KMS-11 (cell line): ENCODE data around the gene MGAT1.
"Not testable (repeated sequence)": the region's sequence is repeated elsewhere in the genome, so short reads cannot be mapped to it uniquely, and the experiment has no call there.

ENCODE experiments used
- H2AFZ ChIP-seq: fragments of 200-600 bp; sonication (generic); 2 replicates; pipeline ENCODE4 v1.6.1; 2016; ENCODE audit warnings: antibody characterized with exemption, mixed run types, low read depth
- H3K27ac ChIP-seq: fragments of 200-600 bp; sonication (generic); 2 replicates; pipeline ENCODE4 v1.6.1; 2016; ENCODE audit warnings: mild to moderate bottlenecking, mixed run types
- H3K27me3 ChIP-seq: fragments of 200-600 bp; sonication (generic); 2 replicates; pipeline ENCODE4 v1.6.1; 2017; ENCODE audit warnings: mild to moderate bottlenecking, low read depth, mixed run types, moderate library complexity; ENCODE audit not compliant: insufficient read depth
- H3K36me3 ChIP-seq: fragments of 200-600 bp; sonication (generic); 2 replicates; pipeline ENCODE4 v1.6.1; 2017; ENCODE audit warnings: mild to moderate bottlenecking, mixed run types; ENCODE audit not compliant: insufficient read depth
- H3K4me1 ChIP-seq: fragments of 200-600 bp; sonication (generic); 2 replicates; pipeline ENCODE4 v1.6.1; 2016; ENCODE audit warnings: mild to moderate bottlenecking, low read depth, mixed run types; ENCODE audit not compliant: poor library complexity, severe bottlenecking
- H3K4me2 ChIP-seq: fragments of 200-600 bp; sonication (generic); 2 replicates; pipeline ENCODE4 v1.7.0; 2016; ENCODE audit warnings: mild to moderate bottlenecking, mixed run types
- H3K4me3 ChIP-seq: fragments of 200-600 bp; sonication (generic); IDR thresholded peaks from 2 replicates; pipeline ENCODE4 v1.6.1; 2017; ENCODE audit warnings: low read depth, low read length, mixed read lengths; ENCODE audit not compliant: insufficient read depth
- H3K79me2 ChIP-seq: fragments of 200-600 bp; sonication (generic); 2 replicates; pipeline ENCODE4 v1.6.1; 2016; ENCODE audit warnings: low read depth, mixed run types; ENCODE audit not compliant: insufficient read depth
- H3K9ac ChIP-seq: fragments of 200-600 bp; sonication (generic); 2 replicates; pipeline ENCODE4 v1.6.1; 2016; ENCODE audit warnings: mild to moderate bottlenecking, mixed run types
- H4K20me1 ChIP-seq: fragments of 200-600 bp; sonication (generic); 2 replicates; pipeline ENCODE4 v1.6.1; 2016; ENCODE audit warnings: mild to moderate bottlenecking, mixed run types; ENCODE audit not compliant: insufficient read depth
- TF ChIP-seq, protein P1 (sequence below): fragments of 200-600 bp; sonication (generic); conservative IDR thresholded peaks from 2 replicates; pipeline ENCODE4 v1.6.1; 2017; ENCODE audit warnings: low read depth, mild to moderate bottlenecking, antibody characterized with exemption, low read length, moderate library complexity, mixed read lengths

Gene MGAT1

DNA sequence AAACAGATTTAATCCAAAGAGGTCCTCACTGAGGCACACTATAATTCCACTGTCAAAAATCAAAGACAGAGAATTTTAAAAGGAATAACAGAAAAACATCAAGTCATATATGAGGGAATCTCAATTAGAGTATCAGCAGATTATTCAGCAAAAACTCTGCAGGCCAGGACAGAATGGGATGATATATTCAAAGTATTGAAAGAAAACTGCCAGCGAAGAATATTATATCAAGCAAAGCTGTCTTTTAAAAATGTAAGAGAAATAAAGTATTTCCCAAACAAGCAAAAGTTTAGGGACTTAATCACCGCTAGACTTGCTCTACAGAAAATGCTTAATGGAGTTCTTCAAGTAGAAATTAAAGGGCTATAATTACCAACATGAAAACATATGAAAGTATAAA, 47.0 kb downstream of the MGAT1 start:
- Histone ChIP-seq H3K36me3 (no peaks in the 10 kb centered on the region), H3K79me2 (no peaks in the 10 kb centered on the region), H3K27ac (no peak overlapping the region), H3K4me1 (no peaks in the 10 kb centered on the region), H3K4me3 (no peak overlapping the region), H3K27me3 (no peaks in the 10 kb centered on the region), H4K20me1 (no peaks in the 10 kb centered on the region), H2AFZ (no peak overlapping the region), H3K4me2 (no peak overlapping the region), H3K9ac (no peak overlapping the region)
- TF ChIP-seq, protein P1, sequence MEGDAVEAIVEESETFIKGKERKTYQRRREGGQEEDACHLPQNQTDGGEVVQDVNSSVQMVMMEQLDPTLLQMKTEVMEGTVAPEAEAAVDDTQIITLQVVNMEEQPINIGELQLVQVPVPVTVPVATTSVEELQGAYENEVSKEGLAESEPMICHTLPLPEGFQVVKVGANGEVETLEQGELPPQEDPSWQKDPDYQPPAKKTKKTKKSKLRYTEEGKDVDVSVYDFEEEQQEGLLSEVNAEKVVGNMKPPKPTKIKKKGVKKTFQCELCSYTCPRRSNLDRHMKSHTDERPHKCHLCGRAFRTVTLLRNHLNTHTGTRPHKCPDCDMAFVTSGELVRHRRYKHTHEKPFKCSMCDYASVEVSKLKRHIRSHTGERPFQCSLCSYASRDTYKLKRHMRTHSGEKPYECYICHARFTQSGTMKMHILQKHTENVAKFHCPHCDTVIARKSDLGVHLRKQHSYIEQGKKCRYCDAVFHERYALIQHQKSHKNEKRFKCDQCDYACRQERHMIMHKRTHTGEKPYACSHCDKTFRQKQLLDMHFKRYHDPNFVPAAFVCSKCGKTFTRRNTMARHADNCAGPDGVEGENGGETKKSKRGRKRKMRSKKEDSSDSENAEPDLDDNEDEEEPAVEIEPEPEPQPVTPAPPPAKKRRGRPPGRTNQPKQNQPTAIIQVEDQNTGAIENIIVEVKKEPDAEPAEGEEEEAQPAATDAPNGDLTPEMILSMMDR = no peak

GRCh38 chr5:180744253-180744652, 58.4 kb downstream of the MGAT1 start:
- Histone ChIP-seq H4K20me1 (no peaks in the 10 kb centered on the region), H3K27ac (no peak overlapping the region), H3K36me3 (no peaks in the 10 kb centered on the region), H3K27me3 (no peaks in the 10 kb centered on the region), H2AFZ (no peak overlapping the region), H3K79me2 (no peaks in the 10 kb centered on the region), H3K4me2 (no peak overlapping the region), H3K4me3 (no peak overlapping the region), H3K9ac (no peak overlapping the region), H3K4me1 (no peaks in the 10 kb centered on the region)
- TF ChIP-seq, protein P1 = no peak

DNA sequence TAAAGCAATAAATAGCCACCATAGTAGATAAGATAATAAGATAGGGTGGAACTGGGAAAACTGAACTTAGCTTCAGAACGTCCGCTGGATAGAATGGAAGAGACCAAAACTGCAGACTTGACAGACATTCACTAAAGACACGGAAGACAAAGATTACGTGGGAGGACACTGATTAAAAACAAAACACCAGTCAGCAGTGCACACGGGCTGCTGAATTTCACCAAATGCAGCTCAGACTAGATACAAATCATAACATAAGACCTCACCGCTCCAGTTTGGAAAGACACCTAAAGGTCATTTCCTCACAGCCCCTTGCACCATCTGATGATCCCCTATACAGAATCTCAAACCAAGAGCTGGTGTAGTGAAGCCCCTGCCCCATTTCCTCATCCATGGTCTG, 59.9 kb downstream of the MGAT1 start:
- H3K4me2 ChIP-seq = no peak overlapping the region
- no peaks in the 10 kb centered on the region for H3K4me1 ChIP-seq
- H3K79me2 ChIP-seq = no peaks in the 10 kb centered on the region
- no peak overlapping the region for H3K4me3 ChIP-seq
- TF ChIP-seq, protein P1 = no peak
- no peak overlapping the region for H2AFZ ChIP-seq
- H3K36me3 ChIP-seq = no peaks in the 10 kb centered on the region
- H3K27ac ChIP-seq = no peak overlapping the region
- H3K27me3 ChIP-seq = no peaks in the 10 kb centered on the region
- H4K20me1 ChIP-seq = no peaks in the 10 kb centered on the region
- no peak overlapping the region for H3K9ac ChIP-seq

GRCh38 chr5:180740953-180741352, 61.7 kb downstream of the MGAT1 start:
- H3K36me3 ChIP-seq, H3K27me3 ChIP-seq, H3K4me3 ChIP-seq, H3K4me1 ChIP-seq, H3K79me2 ChIP-seq, H3K4me2 ChIP-seq, H3K9ac ChIP-seq, H4K20me1 ChIP-seq, H2AFZ ChIP-seq, H3K27ac ChIP-seq: not testable (repeated sequence)

DNA sequence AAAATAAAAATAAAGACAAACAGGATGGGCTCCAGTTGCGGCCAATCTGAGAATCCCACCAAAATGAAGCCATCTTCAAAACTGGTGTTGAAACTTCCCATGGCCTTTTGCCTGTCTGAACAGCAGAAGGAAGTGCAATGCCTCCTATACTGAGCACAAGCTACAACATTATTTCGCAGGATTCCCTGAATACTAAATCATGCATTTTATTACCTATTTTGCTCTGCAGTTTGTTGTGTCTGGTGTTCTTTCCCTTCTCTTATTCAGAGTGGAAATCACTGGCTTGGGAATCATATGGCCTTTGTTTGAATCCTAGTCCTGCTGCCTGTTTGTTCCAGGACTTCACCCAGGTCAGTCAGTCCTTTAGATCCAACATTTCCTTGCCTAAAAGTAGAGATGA, 62.6 kb downstream of the MGAT1 start, which contains the start of gene OR2Y1:
Gene OR2Y1 (minus strand): TSS at position 101 of the 400 bp plus-strand sequence. CDS start 0 bp downstream, at position 101.
- Histone ChIP-seq H3K79me2 (no peaks in the 10 kb centered on the region), H3K4me1 (no peaks in the 10 kb centered on the region), H3K4me2 (no peak within 1 kb of the TSS), H4K20me1 (no peaks in the 10 kb centered on the region), H3K9ac (no peak within 1 kb of the TSS), H2AFZ (no peak within 1 kb of the TSS), H3K27ac (no peak within 1 kb of the TSS), H3K27me3 (no peaks in the 10 kb centered on the region), H3K4me3 (no peak within 1 kb of the TSS), H3K36me3 (no peaks in the 10 kb centered on the region)
- TF ChIP-seq, protein P1 = no peak
